Neural cell (in vitro differentiated cells): ENCODE results near the gene MMS19.

Source experiments
- CTCF ChIP-seq: fragments of 450-650 bp; IDR thresholded peaks from 2 replicates; pipeline ENCODE4 v1.5.1; 2014; ENCODE audit warnings: antibody characterized with exemption, mild to moderate bottlenecking, moderate library complexity; ENCODE audit not compliant: poor library complexity, severe bottlenecking
- EP300 ChIP-seq: fragments of 450-650 bp; conservative IDR thresholded peaks from 2 replicates; pipeline ENCODE4 v1.6.1; 2014; ENCODE audit warnings: antibody characterized with exemption, mild to moderate bottlenecking, moderate library complexity; ENCODE audit not compliant: poor library complexity, severe bottlenecking
- EZH2 ChIP-seq: fragments of 200-600, 300-800 bp; shearing (Covaris generic), sonication (generic); IDR thresholded peaks from 2 replicates; pipeline ENCODE4 v1.6.1; 2014; ENCODE audit warnings: antibody characterized with exemption, low read length, borderline replicate concordance, mild to moderate bottlenecking; ENCODE audit not compliant: insufficient read depth, poor library complexity, severe bottlenecking
- MXI1 ChIP-seq: fragments of 450-650 bp; conservative IDR thresholded peaks from 2 replicates; pipeline ENCODE4 v1.6.1; 2014; ENCODE audit warnings: antibody characterized with exemption, mild to moderate bottlenecking; ENCODE audit not compliant: poor library complexity, severe bottlenecking
- POLR2AphosphoS5 ChIP-seq: IDR thresholded peaks from 2 replicates; pipeline ENCODE4 v1.6.1; 2012
- RAD21 ChIP-seq: fragments of 450-650 bp; conservative IDR thresholded peaks from 2 replicates; pipeline ENCODE4 v1.6.1; 2014; ENCODE audit warnings: antibody characterized with exemption, mild to moderate bottlenecking, moderate library complexity
- REST ChIP-seq: IDR thresholded peaks from 2 replicates; pipeline ENCODE4 v1.6.1; 2012; ENCODE audit warnings: borderline replicate concordance
- TAF1 ChIP-seq: IDR thresholded peaks from 2 replicates; pipeline ENCODE4 v1.6.1; 2012; ENCODE audit warnings: low read depth

- TF ChIP-seq REST (no peak), EZH2 (no peak), CTCF (no peak), MXI1 (no peak), TAF1 (no peak), EP300 (peak; percentile 45), RAD21 (no peak), POLR2AphosphoS5 (peak; percentile 68)
These were observed 21.1 kb upstream of the MMS19 start for GRCh38 chr10:97519342-97519741.
